Measurements from ENCODE around the gene TP53BP1. TPM values are rescaled to one million over a fixed set of nuclear protein-coding genes. Genes with fewer than 3 reads are reported as not detected.

TP53BP1 gene
- total RNA-seq, 1 donor from 2014 or later, result 41.0 TPM

GRCh38 chr15:43412096-43412495 lies 80.9 kb downstream of the TP53BP1 start:
- H3K27me3 ChIP-seq (ENCODE audit: low read depth), result no peaks in the 10 kb centered on the region
- H3K4me3 ChIP-seq, result no peak overlapping the region
- H3K4me1 ChIP-seq, result no peaks in the 10 kb centered on the region
- intact Hi-C loops (cut with DNase I), result no loop called here
- H3K36me3 ChIP-seq, result peaks cover 98% of the 10 kb centered on the region
- TF ChIP-seq, protein P1, sequence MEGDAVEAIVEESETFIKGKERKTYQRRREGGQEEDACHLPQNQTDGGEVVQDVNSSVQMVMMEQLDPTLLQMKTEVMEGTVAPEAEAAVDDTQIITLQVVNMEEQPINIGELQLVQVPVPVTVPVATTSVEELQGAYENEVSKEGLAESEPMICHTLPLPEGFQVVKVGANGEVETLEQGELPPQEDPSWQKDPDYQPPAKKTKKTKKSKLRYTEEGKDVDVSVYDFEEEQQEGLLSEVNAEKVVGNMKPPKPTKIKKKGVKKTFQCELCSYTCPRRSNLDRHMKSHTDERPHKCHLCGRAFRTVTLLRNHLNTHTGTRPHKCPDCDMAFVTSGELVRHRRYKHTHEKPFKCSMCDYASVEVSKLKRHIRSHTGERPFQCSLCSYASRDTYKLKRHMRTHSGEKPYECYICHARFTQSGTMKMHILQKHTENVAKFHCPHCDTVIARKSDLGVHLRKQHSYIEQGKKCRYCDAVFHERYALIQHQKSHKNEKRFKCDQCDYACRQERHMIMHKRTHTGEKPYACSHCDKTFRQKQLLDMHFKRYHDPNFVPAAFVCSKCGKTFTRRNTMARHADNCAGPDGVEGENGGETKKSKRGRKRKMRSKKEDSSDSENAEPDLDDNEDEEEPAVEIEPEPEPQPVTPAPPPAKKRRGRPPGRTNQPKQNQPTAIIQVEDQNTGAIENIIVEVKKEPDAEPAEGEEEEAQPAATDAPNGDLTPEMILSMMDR (IDR thresholded peaks at IDR 0.05), result no peak
- no peak overlapping the region for H3K27ac ChIP-seq
- DNase-seq (no peak), ATAC-seq (no peak)
- H3K9me3 ChIP-seq, result no peaks in the 10 kb centered on the region

DNA sequence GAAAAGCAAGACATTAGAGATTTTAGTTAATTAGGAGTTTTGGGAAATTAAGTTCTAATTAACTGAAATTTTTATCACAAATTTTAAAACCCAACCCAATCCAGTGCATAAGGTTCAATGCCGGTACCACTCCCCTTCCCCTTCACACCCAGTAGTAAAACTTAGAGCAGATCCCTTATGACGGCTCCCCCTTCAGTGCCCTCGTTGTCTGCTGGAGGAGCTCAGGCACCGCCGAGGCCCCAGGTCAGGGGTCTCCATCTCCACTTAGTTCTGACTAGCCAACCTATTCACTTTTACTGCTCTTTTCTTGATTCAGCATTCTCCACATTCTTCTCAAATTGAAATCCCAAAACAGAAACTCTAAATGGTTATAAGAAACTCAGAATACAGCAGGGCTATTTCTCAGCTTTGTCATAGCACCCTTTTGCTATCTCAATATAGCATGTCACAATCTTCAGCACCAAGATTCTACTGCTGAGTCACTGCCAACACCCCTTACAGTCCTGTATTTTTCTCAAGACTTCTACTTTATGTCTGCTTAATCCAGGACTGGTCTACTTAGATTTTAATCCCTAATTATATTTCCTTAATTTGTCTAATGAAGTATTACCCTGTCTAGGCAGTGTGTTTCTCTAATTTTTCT lies 82.3 kb downstream of the TP53BP1 start:
- TF ChIP-seq, protein P1 (IDR thresholded peaks at IDR 0.05), result no peak
- DNase-seq, result no peak

GRCh38 chr15:43408789-43409188 lies 84.2 kb downstream of the TP53BP1 start:
- Histone ChIP-seq H3K36me3 (peaks cover 100% of the 10 kb centered on the region), H3K9me3 (no peaks in the 10 kb centered on the region), H3K4me1 (no peaks in the 10 kb centered on the region), H3K27ac (no peak overlapping the region), H3K27me3 (ENCODE audit: low read depth) (no peaks in the 10 kb centered on the region), H3K4me3 (no peak overlapping the region)
- no peak for DNase-seq
- intact Hi-C loops (cut with DNase I), result no loop called here
- TF ChIP-seq, protein P1 (IDR thresholded peaks at IDR 0.05), result no peak
- no peak for ATAC-seq

More for the DNA sequence above, 82.3 kb downstream of the TP53BP1 start:
- Histone ChIP-seq H3K4me3 (no peak overlapping the region), H3K36me3 (peaks cover 100% of the 10 kb centered on the region), H3K27ac (no peak overlapping the region), H3K4me1 (no peaks in the 10 kb centered on the region), H3K27me3 (ENCODE audit: low read depth) (no peaks in the 10 kb centered on the region), H3K9me3 (no peaks in the 10 kb centered on the region)
- intact Hi-C loops (cut with DNase I), result no loop called here
- ATAC-seq, result no peak

GRCh38 chr15:43406808-43407207 lies 86.1 kb downstream of the TP53BP1 start:
- TF ChIP-seq, protein P1 (IDR thresholded peaks at IDR 0.05), result no peak
- DNase-seq (no peak), ATAC-seq (no peak)
- H3K36me3 ChIP-seq, result peaks cover 100% of the 10 kb centered on the region
- no peaks in the 10 kb centered on the region for H3K4me1 ChIP-seq
- no peaks in the 10 kb centered on the region for H3K9me3 ChIP-seq
- H3K27me3 ChIP-seq (ENCODE audit: low read depth), result no peaks in the 10 kb centered on the region
- intact Hi-C loops (cut with DNase I), result no loop called here
- H3K27ac ChIP-seq, result no peak overlapping the region
- H3K4me3 ChIP-seq, result no peak overlapping the region

GRCh38 chr15:43406189-43406588 lies 86.8 kb downstream of the TP53BP1 start:
- DNase-seq (no peak), ATAC-seq (no peak)
- H3K9me3 ChIP-seq, result no peaks in the 10 kb centered on the region
- H3K36me3 ChIP-seq, result peaks cover 100% of the 10 kb centered on the region
- H3K27me3 ChIP-seq (ENCODE audit: low read depth), result no peaks in the 10 kb centered on the region
- H3K4me3 ChIP-seq, result no peak overlapping the region
- H3K27ac ChIP-seq, result no peak overlapping the region
- intact Hi-C loops (cut with DNase I), result no loop called here
- TF ChIP-seq, protein P1 (IDR thresholded peaks at IDR 0.05), result no peak
- H3K4me1 ChIP-seq, result no peaks in the 10 kb centered on the region
